CD4-positive, alpha-beta T cell treated with Interleukin-6 for 4 hours (primary cell): ENCODE data around the gene NDC80.

ENCODE experiments used
- DNase-seq: peaks from one replicate; pipeline ENCODE4 v3.0.0-alpha.2; 2020; ENCODE audit warnings: mixed read lengths

The NDC80 gene

DNA sequence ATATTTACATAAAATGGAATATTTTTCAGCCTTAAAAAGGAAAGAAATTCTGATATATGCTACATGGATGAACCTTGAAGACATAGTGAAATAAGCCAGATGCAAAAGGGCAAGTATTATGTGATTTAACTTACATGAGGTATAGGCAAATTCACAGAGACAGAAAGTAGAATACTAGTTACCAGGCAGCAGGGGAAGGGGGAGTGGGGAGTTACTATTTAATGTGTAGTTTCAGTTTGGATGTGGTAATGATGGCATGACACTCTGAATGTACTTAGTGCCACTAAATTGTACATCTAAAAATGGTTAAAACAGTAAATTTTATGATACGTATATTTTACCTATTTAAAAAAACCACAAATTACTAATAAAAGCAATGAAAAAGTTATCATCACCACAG is 12.1 kb upstream of the NDC80 start:
- DNase-seq, result no peak

DNA sequence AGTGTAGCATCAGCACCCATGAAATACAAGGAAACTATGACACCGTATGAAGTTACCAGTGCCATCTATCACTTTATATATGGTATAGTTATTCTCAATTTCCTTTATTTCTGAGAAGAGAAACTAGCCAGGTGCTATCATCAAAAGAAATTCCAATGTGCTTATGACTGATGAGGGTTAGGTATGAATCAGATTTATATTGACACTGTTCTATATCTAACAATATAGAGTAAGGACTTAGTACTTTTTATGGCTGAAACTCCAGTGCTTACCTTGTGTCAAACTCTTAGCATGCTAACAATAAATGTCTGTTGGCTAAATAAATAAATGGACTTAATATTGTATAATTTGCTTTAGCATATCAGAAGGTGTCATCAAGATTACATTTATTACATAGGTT is 7.0 kb upstream of the NDC80 start:
- no peak for DNase-seq

DNA sequence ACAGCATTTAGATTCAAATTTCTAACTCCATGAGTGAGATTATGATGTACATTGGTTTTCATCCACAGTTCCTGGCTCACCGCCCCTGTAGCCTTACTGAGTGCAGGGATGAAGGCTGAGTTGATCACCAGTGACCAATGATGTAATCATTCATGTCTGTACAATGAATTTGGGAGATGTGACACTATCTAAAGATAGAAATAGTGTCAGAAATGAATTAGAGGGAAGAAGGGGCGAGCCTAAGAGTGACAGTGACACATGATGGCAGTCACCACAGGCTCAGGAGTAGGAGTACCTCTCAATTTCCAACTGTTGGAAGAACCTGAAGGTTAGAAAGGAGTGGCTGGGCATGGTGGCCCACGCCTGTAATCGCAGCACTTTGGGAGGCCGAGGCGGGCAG is 3.2 kb upstream of the NDC80 start:
- no peak for DNase-seq

DNA sequence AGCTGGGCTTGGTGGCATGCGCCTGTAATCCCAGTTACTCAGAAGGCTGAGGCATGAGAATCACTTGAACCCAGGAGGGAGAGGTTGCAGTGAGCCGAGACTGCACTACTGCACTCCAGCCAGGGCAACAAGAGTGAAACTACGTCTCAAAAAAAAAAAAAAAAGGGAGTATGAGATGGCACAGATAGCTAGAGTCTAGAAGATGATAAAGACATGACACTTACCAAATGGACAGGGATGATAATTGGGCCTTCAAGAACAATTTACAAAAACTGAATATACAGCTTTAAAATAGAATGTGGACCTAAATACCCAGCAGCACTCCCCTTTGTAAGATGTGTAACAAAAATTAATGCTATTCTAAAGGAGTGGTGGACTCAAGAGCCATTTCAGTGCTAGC is 2.8 kb upstream of the NDC80 start:
- no peak for DNase-seq

DNA sequence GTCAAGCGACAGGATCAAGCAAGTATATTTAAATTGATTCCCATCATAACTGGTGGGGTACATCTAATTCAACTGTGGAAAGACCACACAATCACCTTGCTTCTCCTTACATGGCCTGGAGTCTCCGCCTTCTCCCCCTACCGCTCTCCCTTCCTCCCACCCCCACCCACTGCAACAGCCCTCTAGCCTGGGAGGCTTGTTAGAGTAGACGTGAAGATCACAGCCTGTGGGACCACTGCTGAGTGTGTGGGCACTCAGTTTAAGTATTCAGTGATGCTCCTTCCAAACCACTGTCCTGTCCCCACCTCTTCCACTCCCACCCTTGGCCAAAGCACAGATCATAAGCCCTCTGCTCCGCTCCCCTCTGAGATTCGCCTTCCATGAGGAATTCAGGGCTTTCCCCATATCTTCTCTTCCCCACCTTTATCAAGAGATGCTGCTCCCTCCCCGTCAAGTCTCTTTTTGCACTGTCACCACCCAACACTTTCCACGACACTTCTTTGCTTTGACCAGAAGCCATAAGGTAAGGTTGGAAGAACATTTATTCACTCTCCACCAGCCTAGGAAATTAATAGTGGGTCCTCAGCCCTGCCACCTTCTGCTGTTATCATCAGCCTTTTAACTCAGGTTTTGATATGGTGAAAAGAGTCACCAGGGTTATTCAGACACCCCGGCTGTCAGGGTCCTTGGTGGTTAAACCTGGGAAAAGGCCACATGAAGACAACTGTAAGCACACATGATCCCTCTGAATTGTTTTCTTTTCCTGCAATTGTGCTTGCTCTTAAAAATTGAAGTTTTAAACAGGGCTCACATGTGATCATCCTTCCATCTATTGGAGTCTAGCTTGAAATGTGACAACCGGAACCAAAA is 1.8 kb upstream of the NDC80 start:
- no peak for DNase-seq

DNA sequence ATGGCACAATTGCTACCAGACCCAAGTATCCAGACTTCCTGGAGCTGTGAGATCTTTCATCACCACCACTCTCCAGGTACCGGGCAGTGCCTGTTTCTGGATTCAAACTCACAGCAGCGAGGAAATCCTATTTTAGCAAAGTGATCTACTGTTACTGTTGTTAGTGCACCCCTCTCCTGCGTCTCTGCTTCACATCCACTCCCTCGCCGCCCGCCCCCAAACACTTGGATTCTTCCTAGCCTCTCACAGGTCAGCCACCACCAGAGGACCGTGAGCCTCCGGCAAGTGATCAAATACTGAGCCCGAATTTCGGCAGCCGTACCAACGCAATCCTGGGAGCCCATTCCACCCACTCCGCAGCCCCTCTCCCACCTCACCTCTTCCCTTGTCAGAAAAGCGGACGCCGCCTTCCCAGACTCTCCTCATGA is 571 bp upstream of the NDC80 start:
- peak; percentile 72 for DNase-seq

DNA sequence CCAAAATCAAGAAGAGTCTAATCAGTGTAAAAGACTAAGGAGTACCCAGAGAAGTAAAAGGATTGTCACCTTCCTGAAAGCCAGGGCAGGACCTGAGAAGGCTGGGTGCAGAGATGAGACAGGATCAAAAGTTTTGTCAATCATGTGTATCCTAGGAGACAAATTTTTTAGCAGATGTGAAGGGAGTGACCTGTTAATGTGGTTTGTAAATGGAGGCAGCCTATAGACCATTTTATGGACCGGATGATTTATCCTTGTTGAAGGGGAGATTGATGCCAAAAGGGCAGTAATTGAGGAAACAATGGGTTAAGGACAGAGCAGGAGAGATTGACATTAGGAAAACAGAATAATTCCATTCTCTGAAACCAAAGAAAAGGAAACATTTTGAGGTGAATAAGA is 813 bp downstream of the NDC80 start:
- DNase-seq, result no peak

DNA sequence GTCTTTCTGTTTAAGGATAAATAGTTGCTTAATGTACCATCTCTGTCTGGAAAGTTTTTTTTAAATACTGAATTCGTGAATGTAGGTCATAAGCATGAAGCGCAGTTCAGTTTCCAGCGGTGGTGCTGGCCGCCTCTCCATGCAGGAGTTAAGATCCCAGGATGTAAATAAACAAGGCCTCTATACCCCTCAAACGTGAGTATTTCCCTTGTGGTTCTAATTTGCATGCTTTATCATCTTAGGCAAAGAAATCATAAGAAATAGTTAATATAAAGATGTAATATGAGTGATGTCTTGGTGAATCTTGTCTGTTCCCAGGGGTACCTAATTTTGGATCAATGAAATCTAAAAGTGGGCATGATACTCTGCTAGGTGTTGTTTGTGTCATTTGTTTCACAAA is 1.5 kb downstream of the NDC80 start:
- DNase-seq, result no peak

DNA sequence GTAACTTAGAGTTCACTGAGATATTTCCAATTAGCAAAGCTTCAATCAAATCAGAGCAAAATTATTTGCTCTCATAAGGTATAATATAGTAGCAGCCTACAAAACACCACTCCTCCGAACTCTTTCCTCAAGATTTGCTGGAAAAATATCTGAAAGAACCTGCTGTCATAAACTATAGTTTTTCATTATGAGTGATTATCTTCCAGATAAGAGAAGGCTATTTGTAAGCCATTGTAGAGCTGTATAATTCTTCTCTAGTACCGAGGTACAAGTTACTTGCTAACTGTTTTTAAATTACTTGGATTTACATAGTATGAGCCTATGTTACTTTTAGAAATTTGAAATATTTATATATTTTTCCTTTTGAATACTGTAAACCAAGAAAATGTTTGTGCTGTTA is 2.1 kb downstream of the NDC80 start:
- no peak for DNase-seq

DNA sequence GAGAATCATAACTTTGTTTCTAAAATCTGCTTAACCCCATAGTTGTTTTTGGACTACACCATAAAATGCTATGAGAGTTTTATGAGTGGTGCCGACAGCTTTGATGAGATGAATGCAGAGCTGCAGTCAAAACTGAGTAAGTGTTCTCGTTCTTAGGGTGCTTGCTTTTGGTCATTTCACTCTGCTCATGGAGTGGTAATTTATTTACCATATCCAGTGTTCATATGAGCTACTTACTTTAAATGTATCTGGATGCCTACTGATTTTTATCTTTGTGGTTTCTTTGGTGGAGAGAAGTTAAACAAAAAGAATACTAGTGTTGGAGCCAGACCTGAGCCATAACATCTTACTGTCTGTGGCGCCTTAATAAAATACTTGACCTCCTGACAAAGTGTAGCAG is 16.4 kb downstream of the NDC80 start:
- no peak for DNase-seq

DNA sequence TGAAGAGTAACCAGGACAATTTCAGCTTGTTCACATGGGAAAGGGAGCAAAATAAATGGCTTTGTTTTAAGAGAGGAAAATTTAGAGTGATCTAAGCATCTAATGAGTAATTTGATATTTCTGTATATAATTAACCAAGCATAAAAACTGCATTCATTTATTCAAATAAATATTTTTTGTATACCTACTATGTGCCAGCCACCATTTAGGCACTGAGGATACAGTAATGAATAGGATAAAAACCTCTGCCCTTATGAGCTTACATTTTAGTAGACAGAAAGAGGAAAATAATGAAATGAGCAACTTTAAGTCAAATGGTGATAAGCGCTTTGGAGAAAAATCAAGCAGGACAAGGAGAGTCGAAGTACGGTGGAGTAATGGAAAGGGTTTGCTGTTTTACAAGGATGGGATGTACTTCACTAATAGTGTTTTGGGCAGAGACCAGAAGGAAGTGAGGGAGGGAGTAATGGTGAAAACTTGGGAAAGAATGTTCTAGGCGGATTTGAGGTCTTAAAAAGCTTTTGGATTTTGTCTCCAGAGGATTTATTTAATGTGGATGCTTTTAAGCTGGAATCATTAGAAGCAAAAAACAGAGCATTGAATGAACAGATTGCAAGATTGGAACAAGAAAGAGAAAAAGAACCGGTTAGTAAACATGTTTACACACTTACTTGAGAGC is 17.4 kb downstream of the NDC80 start:
- DNase-seq, result no peak

DNA sequence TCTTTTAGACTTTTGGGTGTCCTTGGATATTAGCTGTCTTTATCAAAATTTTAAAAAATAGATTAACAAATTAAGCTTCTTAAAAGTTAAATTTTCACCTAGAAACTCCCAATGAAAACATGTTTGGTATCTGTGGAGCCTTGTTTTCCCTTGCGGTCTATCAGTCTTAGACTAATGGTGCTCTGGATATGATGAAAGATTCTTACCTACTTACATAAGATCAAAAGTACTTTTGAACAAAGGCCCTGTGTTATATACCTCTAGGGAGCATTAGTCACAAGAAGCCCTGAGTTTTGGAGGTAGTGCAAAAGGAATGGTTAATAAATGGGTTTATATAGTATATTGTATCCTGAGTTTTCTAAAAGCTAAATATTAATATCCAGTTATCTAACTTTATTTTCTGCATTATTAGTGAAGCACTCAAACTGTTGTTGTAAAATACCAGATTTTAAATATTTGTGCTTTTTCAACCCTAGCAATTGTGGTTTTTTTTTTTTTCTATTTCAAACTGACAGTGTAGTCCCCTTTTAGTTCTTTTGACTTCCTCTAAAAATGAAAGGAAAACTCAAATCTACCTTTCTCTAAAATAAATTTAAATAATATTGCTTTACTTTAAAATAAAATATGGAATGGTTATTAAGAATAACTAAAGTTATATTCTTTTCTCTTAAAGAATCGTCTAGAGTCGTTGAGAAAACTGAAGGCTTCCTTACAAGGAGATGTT is 18.1 kb downstream of the NDC80 start:
- DNase-seq, result no peak

DNA sequence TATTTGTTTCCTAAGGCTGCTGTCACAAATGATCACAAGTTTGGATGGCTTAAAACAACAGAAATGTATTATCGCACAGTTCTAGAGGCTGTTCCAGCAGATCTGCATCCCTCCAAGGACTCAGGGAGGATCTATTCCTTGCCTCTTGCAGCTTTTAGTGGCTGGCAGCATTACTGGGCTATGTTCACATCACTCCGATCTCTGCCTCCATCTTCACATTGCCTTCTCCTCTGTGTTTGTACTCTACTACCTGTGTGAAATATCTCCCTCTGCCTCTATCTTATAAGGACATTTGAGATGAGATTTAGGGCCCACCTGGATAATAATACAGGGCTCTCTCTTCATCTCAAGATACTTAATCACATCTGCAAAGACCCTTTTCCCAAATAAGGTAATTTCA is 18.9 kb downstream of the NDC80 start:
- DNase-seq, result no peak

DNA sequence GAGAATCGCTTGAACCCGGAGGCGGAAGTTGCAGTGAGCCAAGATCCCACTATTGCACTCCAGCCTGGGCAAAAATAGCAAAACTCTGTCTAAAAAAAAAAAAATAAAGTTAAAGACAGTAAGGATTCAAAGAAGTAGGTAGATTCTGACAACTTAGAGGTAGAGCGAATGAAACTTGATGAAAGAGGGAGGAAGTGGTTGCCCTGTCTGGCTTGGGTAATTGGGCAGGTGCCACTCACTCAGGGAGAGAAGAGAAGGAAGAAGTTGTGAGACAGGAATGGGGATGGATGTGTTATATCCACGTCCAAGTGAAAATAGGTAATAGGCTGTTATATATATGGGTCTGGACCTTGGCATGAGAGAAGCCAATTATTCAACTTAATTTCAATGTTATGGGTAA is 26.3 kb downstream of the NDC80 start:
- peak; percentile 47 for DNase-seq

DNA sequence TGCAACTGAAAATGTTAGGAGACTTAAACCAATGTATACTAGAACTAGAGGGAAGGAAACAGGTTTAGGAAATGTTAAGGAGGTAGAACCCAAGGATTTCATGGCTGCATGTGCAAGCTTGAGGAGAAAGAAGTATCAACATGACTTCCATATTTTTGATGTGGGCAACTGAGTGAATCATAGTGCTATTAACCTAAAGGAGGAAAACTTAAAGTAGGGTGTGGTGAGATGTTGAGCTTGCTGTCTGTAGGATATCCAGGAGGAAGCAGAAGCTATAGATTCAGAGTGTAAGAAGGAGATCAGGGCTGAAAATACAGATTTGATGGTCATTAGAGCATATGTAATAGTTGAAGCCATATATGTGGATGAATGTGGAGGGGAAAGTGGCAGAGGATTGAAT is 31.5 kb downstream of the NDC80 start:
- no peak for DNase-seq

DNA sequence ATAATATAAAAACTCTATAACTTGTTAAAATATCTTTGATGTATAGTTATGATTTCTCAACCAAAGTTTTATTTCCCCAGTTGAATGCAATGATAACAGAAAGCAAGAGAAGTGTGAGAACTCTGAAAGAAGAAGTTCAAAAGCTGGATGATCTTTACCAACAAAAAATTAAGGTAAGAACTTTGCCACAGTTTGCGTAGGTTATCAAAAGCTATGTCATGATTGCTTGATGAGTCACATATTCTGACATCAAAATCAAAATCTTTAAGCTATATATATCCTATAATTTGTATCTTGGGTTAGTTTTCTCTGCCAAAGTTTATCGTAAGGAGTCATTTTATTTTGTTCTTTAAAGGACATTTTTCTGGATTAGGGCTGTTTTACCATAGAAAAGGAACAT is 35.0 kb downstream of the NDC80 start:
- DNase-seq, result no peak

DNA sequence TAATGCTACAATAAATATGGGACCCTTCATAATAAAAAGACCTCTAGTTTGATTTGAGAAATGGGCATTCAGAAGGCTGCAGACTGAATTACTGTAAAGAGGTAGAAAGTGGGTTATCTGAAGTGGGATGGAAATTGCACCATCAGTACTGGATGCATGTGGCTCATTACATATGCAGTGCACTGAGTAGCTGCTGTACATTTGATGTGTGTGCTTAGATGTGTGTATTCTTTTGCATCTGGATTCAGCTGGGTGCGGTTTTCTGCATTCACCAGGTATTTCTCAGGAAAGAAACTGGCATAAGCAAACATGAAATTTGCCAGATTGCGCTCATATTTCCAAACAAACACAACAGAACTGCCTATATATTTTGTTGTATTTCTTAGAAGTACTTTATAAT is 38.2 kb downstream of the NDC80 start:
- DNase-seq, result no peak

DNA sequence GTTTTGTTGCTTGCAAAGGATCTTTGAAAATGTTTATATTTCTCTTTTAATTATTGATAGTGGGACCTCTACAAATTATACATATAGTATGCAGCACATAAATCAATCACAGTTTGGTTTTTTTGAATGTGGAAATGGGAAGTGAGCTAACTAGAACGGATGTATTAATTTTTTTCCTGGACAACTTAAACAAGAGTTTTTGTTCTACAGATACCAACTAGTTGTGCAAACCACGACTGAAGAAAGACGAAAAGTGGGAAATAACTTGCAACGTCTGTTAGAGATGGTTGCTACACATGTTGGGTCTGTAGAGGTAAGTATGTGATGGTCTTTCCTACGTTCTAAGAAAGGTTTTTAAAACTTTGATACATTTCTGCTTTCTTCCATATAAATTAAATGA is 39.2 kb downstream of the NDC80 start:
- DNase-seq, result no peak

DNA sequence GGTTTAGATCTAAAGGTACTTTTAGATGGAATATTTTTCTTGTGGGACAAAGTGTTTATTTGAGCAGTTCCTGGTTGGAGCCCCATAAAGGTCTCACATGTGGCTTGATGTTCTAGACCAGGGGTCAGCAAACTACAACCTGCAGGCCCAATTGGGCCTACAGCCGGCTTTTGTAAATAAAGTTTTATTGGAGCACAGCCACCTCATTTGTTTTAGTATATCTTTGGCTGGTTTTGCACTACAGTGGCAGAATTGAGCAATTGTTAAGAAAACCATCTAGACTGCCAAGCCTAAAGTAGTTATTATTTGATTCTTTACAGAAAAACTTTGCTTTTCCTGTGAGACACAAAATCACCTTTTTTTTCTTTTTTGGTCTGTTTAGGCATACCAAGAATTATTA is 41.6 kb downstream of the NDC80 start:
- DNase-seq, result no peak

DNA sequence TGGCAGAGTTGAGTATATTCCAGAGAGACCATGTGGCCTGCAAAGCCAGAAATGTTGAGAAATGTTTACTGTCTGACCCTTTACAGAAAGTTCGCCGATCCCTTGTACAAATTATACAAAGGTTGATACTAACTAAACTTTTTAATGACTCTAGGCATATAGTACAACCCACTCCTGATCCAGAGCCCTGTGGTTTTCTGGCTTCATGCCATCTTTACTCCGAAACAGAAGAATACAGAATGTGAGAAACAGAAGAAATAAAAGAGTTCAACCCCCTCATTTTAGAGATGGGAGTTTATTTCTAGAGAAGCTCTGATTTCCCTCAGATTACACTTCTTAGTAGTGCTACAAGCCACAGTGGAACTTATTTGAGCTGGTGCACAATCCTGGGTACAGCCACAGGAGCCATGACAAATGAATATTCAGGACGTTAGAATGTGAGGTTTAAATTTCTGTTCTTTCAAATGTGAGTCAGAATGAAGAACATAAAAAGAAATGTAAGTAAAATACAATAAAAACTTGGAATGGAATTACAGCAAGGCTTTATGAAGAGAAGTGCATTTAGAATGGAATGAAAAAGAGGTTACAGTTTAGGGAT is 46.1 kb downstream of the NDC80 start:
- no peak for DNase-seq

DNA sequence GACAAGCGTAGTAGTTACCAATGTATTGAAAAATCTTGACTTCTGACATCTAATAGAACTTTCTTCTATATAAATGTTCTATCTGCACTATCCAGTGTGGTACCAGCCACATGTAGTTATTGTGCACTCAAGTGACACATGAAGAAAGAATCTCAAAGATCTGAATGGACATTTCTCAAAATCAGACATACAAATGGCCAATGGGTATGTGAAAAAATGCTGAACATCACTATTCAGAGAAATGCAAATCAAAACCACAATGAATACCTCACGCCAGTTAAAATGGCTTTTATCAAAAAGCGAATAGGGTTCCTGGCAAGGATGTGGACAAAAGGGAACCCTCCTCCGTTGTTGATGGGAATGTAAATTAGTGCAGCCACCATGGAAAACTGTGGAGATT is 46.7 kb downstream of the NDC80 start:
- no peak for DNase-seq

DNA sequence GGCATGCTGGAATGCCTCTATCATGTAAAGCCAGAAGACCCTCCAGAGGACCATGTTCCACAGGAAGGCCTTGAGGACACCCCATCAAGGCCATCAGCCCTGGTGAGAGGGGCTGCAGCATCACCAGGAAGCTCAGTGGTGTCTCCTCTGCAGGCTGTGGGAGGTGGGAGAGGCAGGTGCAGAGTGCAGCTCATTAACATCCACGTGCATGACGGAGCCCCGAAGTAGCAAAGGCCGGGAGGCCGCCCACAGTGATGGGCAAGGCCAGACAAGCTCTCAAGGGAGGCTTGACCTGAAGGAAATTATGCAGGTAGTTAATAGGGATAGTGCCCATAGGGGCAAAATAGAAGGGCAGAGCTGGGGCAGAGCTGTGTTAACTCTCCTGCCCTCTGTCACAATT is 53.9 kb downstream of the NDC80 start:
- DNase-seq, result no peak

DNA sequence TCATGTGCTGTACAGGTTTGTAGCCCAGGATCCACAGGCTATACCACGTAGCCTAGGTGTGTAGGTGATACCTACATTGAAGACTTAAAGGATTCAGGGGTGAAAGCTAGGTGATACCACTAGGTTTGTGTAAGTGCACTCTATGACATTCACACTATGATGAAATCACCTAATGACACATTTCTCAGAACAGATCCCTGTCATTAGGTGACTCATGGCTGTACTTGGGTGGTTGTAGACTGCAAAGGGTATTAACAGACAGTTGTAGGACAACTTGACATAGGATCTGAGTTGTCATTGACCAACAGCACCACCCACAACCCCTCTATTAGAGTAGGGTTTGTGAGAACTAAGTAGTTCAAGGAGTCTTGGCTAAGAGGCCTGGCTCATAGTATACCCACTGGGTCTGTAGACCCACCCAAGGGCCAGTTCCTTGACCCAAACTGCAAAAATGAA is 56.5 kb downstream of the NDC80 start:
- no peak for DNase-seq
